Karpas-422 (cell line): ENCODE results near the gene CELF4. TPM values are rescaled to one million over a fixed set of nuclear protein-coding genes. Genes with fewer than 3 reads are reported as not detected.

Source experiments
- DNase-seq: peaks from one replicate; pipeline ENCODE4 v3.0.0-alpha.2; 2015
- H2AFZ ChIP-seq: fragments of 200-600 bp; sonication (generic); 2 replicates; pipeline ENCODE4 v1.6.1; 2014; ENCODE audit warnings: antibody characterized with exemption, low read length, mixed read lengths
- H3K27ac ChIP-seq: fragments of 200-600 bp; sonication (generic); 2 replicates; pipeline ENCODE4 v1.5.1; 2014; ENCODE audit warnings: mild to moderate bottlenecking, low read length, moderate library complexity
- H3K27me3 ChIP-seq: fragments of 200-600 bp; sonication (generic); 2 replicates; pipeline ENCODE4 v1.6.1; 2014; ENCODE audit warnings: low read length, mixed read lengths
- H3K36me3 ChIP-seq: fragments of 200-600 bp; sonication (generic); 2 replicates; pipeline ENCODE4 v1.6.1; 2014; ENCODE audit warnings: low read length, mixed read lengths; ENCODE audit not compliant: insufficient read depth
- H3K4me1 ChIP-seq: fragments of 200-600 bp; sonication (generic); 2 replicates; pipeline ENCODE4 v1.6.1; 2014; ENCODE audit warnings: mild to moderate bottlenecking, low read length, mixed read lengths
- H3K4me2 ChIP-seq: fragments of 200-600 bp; sonication (generic); 2 replicates; pipeline ENCODE4 v1.6.1; 2014; ENCODE audit warnings: low read length, low read depth, mild to moderate bottlenecking; ENCODE audit not compliant: poor library complexity, severe bottlenecking
- H3K4me3 ChIP-seq: fragments of 200-600 bp; sonication (generic); 2 replicates; pipeline ENCODE4 v1.5.1; 2014; ENCODE audit warnings: mild to moderate bottlenecking, antibody characterized with exemption, low read length, mixed read lengths
- H3K79me2 ChIP-seq: fragments of 200-600 bp; sonication (generic); 2 replicates; pipeline ENCODE4 v1.6.1; 2014; ENCODE audit warnings: mild to moderate bottlenecking, low read length, mixed read lengths
- H3K9ac ChIP-seq: fragments of 200-600 bp; sonication (generic); 2 replicates; pipeline ENCODE4 v1.6.0; 2014; ENCODE audit warnings: low read length
- H3K9me2 ChIP-seq: fragments of 200-600 bp; sonication (generic), shearing (Covaris generic); replicated peaks from 2 replicates; pipeline ENCODE4 v1.6.0; 2014; ENCODE audit warnings: mild to moderate bottlenecking, low read length, moderate library complexity; ENCODE audit not compliant: insufficient read depth
- H3K9me3 ChIP-seq: fragments of 300-700, 200-600 bp; sonication (generic); 2 replicates; pipeline ENCODE4 v1.6.1; 2014; ENCODE audit warnings: low read length, mixed read lengths
- H4K20me1 ChIP-seq: fragments of 200-600 bp; sonication (generic); 2 replicates; pipeline ENCODE4 v1.6.1; 2014; ENCODE audit warnings: mild to moderate bottlenecking, antibody characterized with exemption, low read length, low read depth; ENCODE audit not compliant: insufficient read depth
- total RNA-seq: library from RNA; depleted of rRNA; stranded (reverse); fragments of >200 nt; shearing (Covaris generic); gene quantifications from 2 replicates; pipeline ENCODE4 v1.2.3, GENCODE V29; 2014; ENCODE audit warnings: low replicate concordance

Gene CELF4
- total RNA-seq, 1 experiment from 2014 or later, result not detected

DNA sequence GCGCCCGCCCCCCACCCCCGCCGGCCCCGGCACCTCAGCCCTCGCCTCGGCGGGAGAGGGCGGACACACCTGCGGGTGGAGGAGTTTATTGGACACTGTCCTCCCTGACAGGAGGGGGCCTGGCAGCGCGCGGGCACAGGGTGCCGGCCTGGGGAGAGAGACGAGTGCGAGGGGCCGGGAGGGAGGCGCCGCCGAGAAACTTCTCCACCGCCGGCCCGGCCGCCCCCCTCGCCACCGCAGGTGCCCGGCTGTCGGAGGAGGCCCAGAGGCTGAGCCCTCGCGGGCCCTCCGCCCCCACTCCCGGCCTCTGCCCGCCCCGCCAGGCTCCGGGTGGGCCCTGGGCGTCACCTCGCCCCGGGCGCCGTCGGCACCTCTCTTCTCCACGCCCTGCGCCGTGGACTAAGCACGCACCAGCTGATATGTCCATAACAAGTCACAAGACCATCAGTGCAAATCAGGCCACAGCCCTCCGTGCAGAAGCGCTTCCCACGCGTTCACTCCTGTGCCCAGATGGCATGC is 311.3 kb downstream of the CELF4 start:
- Histone ChIP-seq H3K79me2 (no peaks in the 10 kb centered on the region), H3K9me2 (no peaks in the 10 kb centered on the region), H3K4me2 (peak overlapping the region; percentile 35), H3K27ac (no peak overlapping the region), H3K4me3 (peak overlapping the region; percentile 34; the same call in 1 of the 2 replicates), H3K4me1 (no peaks in the 10 kb centered on the region), H3K9ac (no peak overlapping the region), H4K20me1 (no peaks in the 10 kb centered on the region), H3K9me3 (no peaks in the 10 kb centered on the region), H3K36me3 (no peaks in the 10 kb centered on the region), H3K27me3 (no peaks in the 10 kb centered on the region), H2AFZ (no peak overlapping the region)
- DNase-seq, result no peak

GRCh38 chr18:37253394-37254235 is 312.0 kb downstream of the CELF4 start:
- Histone ChIP-seq H3K4me1 (no peaks in the 10 kb centered on the region), H3K9me3 (no peaks in the 10 kb centered on the region), H3K4me3 (no peak overlapping the region), H3K79me2 (no peaks in the 10 kb centered on the region), H3K27ac (no peak overlapping the region), H3K9me2 (no peaks in the 10 kb centered on the region), H3K4me2 (no peak overlapping the region), H2AFZ (no peak overlapping the region), H3K36me3 (no peaks in the 10 kb centered on the region), H3K27me3 (no peaks in the 10 kb centered on the region), H3K9ac (no peak overlapping the region), H4K20me1 (no peaks in the 10 kb centered on the region)
- no peak for DNase-seq

DNA sequence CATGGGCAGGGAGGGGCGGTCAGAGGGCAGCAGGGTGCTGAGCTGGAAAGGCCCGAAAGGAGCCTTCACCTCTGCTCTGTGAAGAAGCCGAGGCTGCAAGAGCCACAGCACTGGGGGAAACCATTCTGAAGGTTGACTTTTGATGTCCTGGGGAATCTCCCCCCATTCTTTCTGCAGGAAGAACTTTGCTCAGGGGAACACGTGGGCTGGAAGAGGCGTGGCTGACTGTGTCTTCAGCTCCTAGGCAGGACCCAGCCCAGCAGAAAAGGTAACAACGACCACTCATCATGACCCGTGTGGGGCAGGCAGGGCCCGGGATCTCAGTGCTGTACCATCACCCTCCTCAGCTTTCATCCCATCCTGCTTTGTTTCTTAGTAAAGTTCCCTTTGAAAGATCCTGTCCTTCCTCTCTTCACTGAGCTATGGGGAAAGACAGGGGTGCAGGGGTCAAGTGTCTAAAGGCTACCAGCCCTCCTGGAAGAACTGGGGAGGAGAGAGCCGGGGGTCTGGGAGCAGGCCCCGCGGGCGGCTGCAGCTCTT is 312.7 kb downstream of the CELF4 start:
- Histone ChIP-seq H3K4me3 (no peak overlapping the region), H4K20me1 (no peaks in the 10 kb centered on the region), H3K36me3 (no peaks in the 10 kb centered on the region), H3K4me1 (no peaks in the 10 kb centered on the region), H3K9me2 (no peaks in the 10 kb centered on the region), H3K4me2 (no peak overlapping the region), H3K9ac (no peak overlapping the region), H3K27ac (no peak overlapping the region), H3K79me2 (no peaks in the 10 kb centered on the region), H2AFZ (no peak overlapping the region), H3K27me3 (no peaks in the 10 kb centered on the region), H3K9me3 (no peaks in the 10 kb centered on the region)
- DNase-seq, result no peak

- Histone ChIP-seq H3K9me2 (no peaks in the 10 kb centered on the region), H3K79me2 (no peaks in the 10 kb centered on the region), H3K9me3 (no peaks in the 10 kb centered on the region), H3K27me3 (no peaks in the 10 kb centered on the region), H3K4me1 (no peaks in the 10 kb centered on the region), H3K9ac (no peak overlapping the region), H3K27ac (no peak overlapping the region), H3K36me3 (no peaks in the 10 kb centered on the region), H4K20me1 (no peaks in the 10 kb centered on the region), H3K4me3 (no peak overlapping the region), H3K4me2 (no peak overlapping the region), H2AFZ (no peak overlapping the region)
- DNase-seq, result no peak
These were observed 313.3 kb downstream of the CELF4 start for GRCh38 chr18:37252342-37252741.

DNA sequence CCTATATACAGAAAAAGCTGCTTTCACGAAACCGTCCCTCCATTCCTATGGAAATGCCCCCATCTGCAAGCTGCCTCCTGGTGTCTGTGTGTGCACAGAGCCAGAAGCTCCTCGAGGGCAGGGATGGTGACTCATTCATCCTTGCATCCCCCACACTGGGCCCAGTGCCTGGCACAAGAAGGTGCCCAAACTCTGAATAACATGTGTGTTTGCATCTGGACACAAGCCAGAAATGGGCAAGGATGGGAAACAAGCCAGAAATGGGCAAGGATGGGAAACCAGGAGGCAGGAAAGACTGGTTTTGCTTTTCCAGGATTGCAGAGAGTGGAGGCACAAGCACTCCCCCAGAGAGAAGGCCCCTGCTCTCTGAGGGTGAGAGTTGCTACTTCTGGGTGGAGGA is 313.9 kb downstream of the CELF4 start:
- Histone ChIP-seq H3K36me3 (no peaks in the 10 kb centered on the region), H3K9me2 (no peaks in the 10 kb centered on the region), H3K9me3 (no peaks in the 10 kb centered on the region), H2AFZ (no peak overlapping the region), H3K4me1 (no peaks in the 10 kb centered on the region), H3K27me3 (no peaks in the 10 kb centered on the region), H3K79me2 (no peaks in the 10 kb centered on the region), H3K9ac (no peak overlapping the region), H3K27ac (no peak overlapping the region), H4K20me1 (no peaks in the 10 kb centered on the region), H3K4me2 (no peak overlapping the region), H3K4me3 (no peak overlapping the region)
- no peak for DNase-seq

GRCh38 chr18:37249895-37250618 is 315.5 kb downstream of the CELF4 start:
- no peak overlapping the region for H2AFZ ChIP-seq
- no peaks in the 10 kb centered on the region for H3K9me2 ChIP-seq
- no peaks in the 10 kb centered on the region for H3K79me2 ChIP-seq
- no peaks in the 10 kb centered on the region for H3K4me1 ChIP-seq
- no peak overlapping the region for H3K4me3 ChIP-seq
- no peak overlapping the region for H3K27ac ChIP-seq
- no peaks in the 10 kb centered on the region for H3K9me3 ChIP-seq
- no peak overlapping the region for H3K4me2 ChIP-seq
- H3K27me3 ChIP-seq, result no peaks in the 10 kb centered on the region
- H3K36me3 ChIP-seq, result no peaks in the 10 kb centered on the region
- DNase-seq, result no peak
- no peaks in the 10 kb centered on the region for H4K20me1 ChIP-seq
- H3K9ac ChIP-seq, result no peak overlapping the region

GRCh38 chr18:37249171-37249886 is 316.3 kb downstream of the CELF4 start:
- no peak overlapping the region for H2AFZ ChIP-seq
- no peaks in the 10 kb centered on the region for H4K20me1 ChIP-seq
- H3K27me3 ChIP-seq, result no peaks in the 10 kb centered on the region

DNA sequence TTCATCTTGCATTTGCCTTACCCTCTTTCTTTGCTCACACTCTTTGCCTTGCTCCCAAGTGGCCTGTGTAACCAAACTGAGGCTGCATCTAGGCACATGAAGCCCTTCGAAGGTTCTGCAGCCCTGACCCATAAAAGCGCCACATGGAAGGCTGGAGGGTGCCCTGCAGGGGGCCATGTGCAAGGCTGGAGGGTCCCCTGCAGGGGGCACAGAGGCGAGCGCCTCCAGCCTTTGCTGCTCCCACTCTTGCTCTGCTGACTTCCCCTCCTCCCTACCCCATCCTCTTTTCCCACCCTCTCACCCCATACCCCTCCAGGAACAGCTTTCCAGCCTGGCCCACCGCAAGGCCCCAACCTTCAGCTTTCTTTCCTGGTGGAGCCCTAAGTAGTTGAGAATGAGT is 317.3 kb downstream of the CELF4 start:
- Histone ChIP-seq H3K27ac (no peak overlapping the region), H3K4me3 (no peak overlapping the region), H2AFZ (no peak overlapping the region), H3K27me3 (no peaks in the 10 kb centered on the region), H3K9ac (no peak overlapping the region), H3K9me3 (no peaks in the 10 kb centered on the region), H3K79me2 (no peaks in the 10 kb centered on the region), H4K20me1 (no peaks in the 10 kb centered on the region), H3K4me1 (no peaks in the 10 kb centered on the region), H3K9me2 (no peaks in the 10 kb centered on the region), H3K36me3 (no peaks in the 10 kb centered on the region), H3K4me2 (no peak overlapping the region)
- no peak for DNase-seq

More at GRCh38 chr18:37249171-37249886, 316.3 kb downstream of the CELF4 start:
- H3K36me3 ChIP-seq, result no peaks in the 10 kb centered on the region
- DNase-seq, result no peak
- H3K4me1 ChIP-seq, result no peaks in the 10 kb centered on the region
- no peak overlapping the region for H3K4me3 ChIP-seq
- no peak overlapping the region for H3K9ac ChIP-seq
- no peak overlapping the region for H3K27ac ChIP-seq
- no peaks in the 10 kb centered on the region for H3K79me2 ChIP-seq
- no peaks in the 10 kb centered on the region for H3K9me2 ChIP-seq
- H3K9me3 ChIP-seq, result no peaks in the 10 kb centered on the region
- no peak overlapping the region for H3K4me2 ChIP-seq
